Ishikawa (cell line): ENCODE measurements around the gene FOXP1.

Experiments
- CEBPB ChIP-seq: IDR thresholded peaks from 2 replicates; pipeline ENCODE4 v1.6.1; 2012
- CREB1 ChIP-seq: IDR thresholded peaks from 2 replicates; pipeline ENCODE4 v1.6.1; 2012; ENCODE audit warnings: low read depth
- EGR1 ChIP-seq: IDR thresholded peaks from 2 replicates; pipeline ENCODE4 v1.6.1; 2012
- EP300 ChIP-seq: IDR thresholded peaks from 2 replicates; pipeline ENCODE4 v1.6.1; 2012; ENCODE audit warnings: borderline replicate concordance
- FOXM1 ChIP-seq: IDR thresholded peaks from 2 replicates; pipeline ENCODE4 v1.6.1; 2012; ENCODE audit warnings: low read depth, borderline replicate concordance
- MAX ChIP-seq: IDR thresholded peaks from 2 replicates; pipeline ENCODE4 v1.6.1; 2012
- NFIC ChIP-seq: IDR thresholded peaks from 2 replicates; pipeline ENCODE4 v1.6.1; 2012
- RAD21 ChIP-seq: IDR thresholded peaks from 2 replicates; pipeline ENCODE4 v1.6.1; 2012; ENCODE audit warnings: low read depth
- REST ChIP-seq: IDR thresholded peaks from 2 replicates; pipeline ENCODE4 v1.6.1; 2012; ENCODE audit warnings: low read depth, mild to moderate bottlenecking
- TAF1 ChIP-seq: IDR thresholded peaks from 2 replicates; pipeline ENCODE4 v1.6.1; 2012; ENCODE audit warnings: low read depth, mild to moderate bottlenecking
- TCF12 ChIP-seq: IDR thresholded peaks from 2 replicates; pipeline ENCODE4 v1.6.1; 2012; ENCODE audit warnings: low read depth
- TEAD4 ChIP-seq: IDR thresholded peaks from 2 replicates; pipeline ENCODE4 v1.6.1; 2012
- USF1 ChIP-seq: IDR thresholded peaks from 2 replicates; pipeline ENCODE4 v1.6.1; 2012
- YY1 ChIP-seq: IDR thresholded peaks from 2 replicates; pipeline ENCODE4 v1.6.1; 2012; ENCODE audit warnings: low read depth
- ZBTB7A ChIP-seq: IDR thresholded peaks from 2 replicates; pipeline ENCODE4 v1.6.1; 2012; ENCODE audit warnings: low read depth

The FOXP1 gene

GRCh38 chr3:71235846-71236245 lies 347.7 kb downstream of the FOXP1 start:
- TF ChIP-seq RAD21, result no peak
- TF ChIP-seq TAF1, result no peak
- no peak for TF ChIP-seq FOXM1

- TF ChIP-seq ZBTB7A (no peak), TAF1 (no peak), USF1 (no peak), REST (no peak), TCF12 (no peak), RAD21 (no peak), NFIC (no peak), TEAD4 (no peak), YY1 (no peak), FOXM1 (no peak), EGR1 (no peak), CREB1 (no peak), CEBPB (no peak), EP300 (no peak)
Measured at GRCh38 chr3:71232895-71233294, 350.6 kb downstream of the FOXP1 start.

- TF ChIP-seq EP300, result no peak
- TF ChIP-seq USF1, result no peak
- TF ChIP-seq EGR1, result no peak
- TF ChIP-seq TCF12, result no peak
- no peak for TF ChIP-seq TEAD4
- no peak for TF ChIP-seq CREB1
- TF ChIP-seq ZBTB7A, result no peak
- TF ChIP-seq NFIC, result no peak
- no peak for TF ChIP-seq MAX
- no peak for TF ChIP-seq YY1
- TF ChIP-seq TAF1, result no peak
- TF ChIP-seq FOXM1, result no peak
- no peak for TF ChIP-seq RAD21
- TF ChIP-seq CEBPB, result no peak
- no peak for TF ChIP-seq REST
Measured at GRCh38 chr3:71232175-71232679, 351.3 kb downstream of the FOXP1 start.

- TF ChIP-seq YY1 (no peak), TCF12 (no peak), NFIC (no peak), TEAD4 (no peak), ZBTB7A (no peak), MAX (no peak), EGR1 (no peak), FOXM1 (no peak), USF1 (no peak), REST (no peak), TAF1 (no peak), CEBPB (no peak)
Measured at GRCh38 chr3:71231680-71232079, 351.8 kb downstream of the FOXP1 start.
